HG02798 (cell line): ENCODE measurements around the gene FAM174C.
"Not testable (repeated sequence)": the region's sequence is repeated elsewhere in the genome, so short reads cannot be mapped to it uniquely, and the experiment has no call there.

Experiments
- ATAC-seq: cut with Tn5 transposase; IDR thresholded peaks from one replicate; pipeline ENCODE4 v1.9.1; 2021; ENCODE audit warnings: mild to moderate bottlenecking; ENCODE audit not compliant: unreplicated experiment, poor library complexity

The FAM174C gene

DNA sequence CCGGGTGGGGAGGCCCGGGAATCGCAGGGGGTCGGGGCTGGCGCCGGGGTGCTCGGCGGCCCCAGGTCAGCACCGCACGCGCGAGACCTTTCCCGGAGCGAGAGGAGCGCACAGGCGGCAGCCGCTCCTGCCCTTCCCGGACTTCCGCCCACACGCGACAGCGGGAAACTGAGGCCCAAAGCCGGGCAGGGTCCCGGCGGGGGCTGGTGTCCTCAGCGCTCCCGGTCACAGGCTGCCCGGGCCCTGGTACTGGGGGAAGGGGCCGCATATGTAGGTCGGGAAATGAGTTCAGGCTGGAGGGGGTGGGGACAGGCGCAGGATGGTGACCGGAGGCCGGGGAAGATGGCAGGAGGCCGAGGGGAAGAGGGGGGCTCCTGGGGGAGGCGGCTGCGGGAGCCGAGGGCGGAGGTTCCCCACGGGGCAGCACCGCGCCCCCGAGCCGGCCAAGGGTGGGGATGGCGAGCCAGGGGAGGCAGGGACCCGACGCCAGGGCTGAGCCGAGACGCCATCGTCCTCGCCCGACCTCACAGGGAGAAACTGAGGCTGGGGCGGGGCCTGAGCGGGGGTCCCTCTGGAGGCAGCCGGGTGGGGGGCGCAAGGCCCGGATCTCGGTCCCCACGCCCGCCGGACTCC, 38.2 kb upstream of the FAM174C start:
- ATAC-seq = no peak

DNA sequence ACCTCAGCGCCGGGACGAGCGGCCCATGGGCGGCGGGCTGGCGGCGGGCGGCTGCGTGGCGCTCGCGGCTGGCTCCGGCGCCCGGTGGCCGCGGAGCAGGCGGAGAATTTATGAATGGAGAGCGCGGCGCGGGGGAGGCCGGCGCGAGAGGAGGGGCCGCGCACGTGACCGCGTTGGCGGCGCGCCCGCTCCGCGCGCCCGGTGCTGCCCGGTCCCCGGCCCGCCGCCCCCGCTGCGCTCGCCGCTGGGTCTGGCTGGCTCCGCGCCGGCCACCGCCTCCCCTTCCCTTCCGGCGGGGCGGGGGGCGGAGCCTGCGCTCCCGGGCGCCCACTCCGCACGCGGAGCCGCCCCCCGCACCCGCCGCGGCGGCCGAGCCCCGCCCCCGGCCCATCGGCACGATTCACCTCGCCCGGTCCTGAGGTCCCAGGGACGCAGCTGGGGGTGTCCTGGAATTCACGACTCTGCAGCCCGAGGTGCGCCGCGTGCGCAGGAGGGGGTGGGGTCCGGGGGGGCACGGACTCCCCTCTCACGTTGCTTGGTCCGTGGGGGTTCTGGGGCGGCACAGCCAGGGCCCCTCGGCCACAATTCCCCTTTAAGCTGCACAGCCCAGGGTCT, 37.5 kb upstream of the FAM174C start, which contains the start of gene CBARP:
TSS of gene CBARP (minus strand) at position 252 of the 615 bp plus-strand sequence. CDS start 1,905 bp downstream, outside the sequence.
- no peak for ATAC-seq

DNA sequence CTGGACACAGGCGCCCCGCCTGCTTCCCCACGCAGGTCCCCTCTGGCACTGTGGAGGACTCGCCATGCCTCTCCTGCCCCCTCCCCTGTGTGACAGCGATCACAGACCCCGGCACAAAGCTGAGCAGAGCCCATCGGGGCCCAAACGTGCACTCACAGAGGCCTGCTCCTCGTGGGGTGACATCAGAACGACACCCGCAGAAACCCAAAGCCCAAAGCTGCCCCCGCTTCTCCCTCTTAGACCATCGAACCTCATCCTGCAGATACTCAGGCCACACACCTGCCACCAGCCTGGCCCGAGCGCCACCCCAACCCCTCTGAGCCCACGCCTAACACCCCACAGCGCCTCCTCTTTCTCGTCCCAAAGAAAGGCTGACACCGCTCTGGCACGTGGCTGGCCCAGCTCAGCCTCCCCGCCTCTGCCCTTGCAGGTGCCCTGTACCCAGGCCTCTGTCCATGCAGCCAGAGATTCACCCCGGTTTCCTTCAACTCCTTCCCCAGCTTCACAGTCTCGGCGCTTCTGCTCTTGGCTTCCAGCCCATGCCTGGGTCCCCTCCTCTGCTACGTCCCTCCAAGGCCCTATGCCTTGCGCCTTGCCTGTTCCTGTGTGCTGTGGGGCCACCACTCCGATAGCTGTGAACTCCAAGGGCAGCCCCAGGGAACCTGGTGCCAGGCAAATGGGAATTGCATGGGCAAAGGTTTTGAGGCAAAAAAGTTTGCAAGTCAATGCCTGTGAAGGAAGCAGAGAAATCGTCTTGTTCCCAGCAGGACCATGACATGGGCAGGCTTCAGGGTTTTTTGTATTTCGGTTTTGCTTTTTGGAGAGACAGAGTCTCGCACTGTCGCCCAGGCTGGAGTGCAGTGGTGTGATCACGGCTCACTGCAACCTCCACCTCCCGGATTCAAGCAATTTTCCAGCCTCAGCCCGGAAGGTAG, 36.7 kb upstream of the FAM174C start:
- ATAC-seq = no peak

- ATAC-seq = no peak
Observed at GRCh38 chr19:1239420-1239795, 35.9 kb upstream of the FAM174C start.

- ATAC-seq = peak; percentile 55
Observed at GRCh38 chr19:1239796-1240737, 35.3 kb upstream of the FAM174C start.

- no peak for ATAC-seq
Observed at GRCh38 chr19:1240925-1241324, 34.4 kb upstream of the FAM174C start.

GRCh38 chr19:1241417-1242095, 33.8 kb upstream of the FAM174C start, which contains the start of gene ATP5F1D:
Gene ATP5F1D, plus strand, starts transcription at chr19:1241751. Its CDS starts 100 bp downstream, at chr19:1241851.
- ATAC-seq = peak; percentile 63

- ATAC-seq = no peak
Observed at GRCh38 chr19:1243768-1244692, 31.3 kb upstream of the FAM174C start.

GRCh38 chr19:1244693-1245451, 30.5 kb upstream of the FAM174C start:
- no peak for ATAC-seq

- ATAC-seq = no peak
Observed at GRCh38 chr19:1245494-1246264, 29.7 kb upstream of the FAM174C start.

DNA sequence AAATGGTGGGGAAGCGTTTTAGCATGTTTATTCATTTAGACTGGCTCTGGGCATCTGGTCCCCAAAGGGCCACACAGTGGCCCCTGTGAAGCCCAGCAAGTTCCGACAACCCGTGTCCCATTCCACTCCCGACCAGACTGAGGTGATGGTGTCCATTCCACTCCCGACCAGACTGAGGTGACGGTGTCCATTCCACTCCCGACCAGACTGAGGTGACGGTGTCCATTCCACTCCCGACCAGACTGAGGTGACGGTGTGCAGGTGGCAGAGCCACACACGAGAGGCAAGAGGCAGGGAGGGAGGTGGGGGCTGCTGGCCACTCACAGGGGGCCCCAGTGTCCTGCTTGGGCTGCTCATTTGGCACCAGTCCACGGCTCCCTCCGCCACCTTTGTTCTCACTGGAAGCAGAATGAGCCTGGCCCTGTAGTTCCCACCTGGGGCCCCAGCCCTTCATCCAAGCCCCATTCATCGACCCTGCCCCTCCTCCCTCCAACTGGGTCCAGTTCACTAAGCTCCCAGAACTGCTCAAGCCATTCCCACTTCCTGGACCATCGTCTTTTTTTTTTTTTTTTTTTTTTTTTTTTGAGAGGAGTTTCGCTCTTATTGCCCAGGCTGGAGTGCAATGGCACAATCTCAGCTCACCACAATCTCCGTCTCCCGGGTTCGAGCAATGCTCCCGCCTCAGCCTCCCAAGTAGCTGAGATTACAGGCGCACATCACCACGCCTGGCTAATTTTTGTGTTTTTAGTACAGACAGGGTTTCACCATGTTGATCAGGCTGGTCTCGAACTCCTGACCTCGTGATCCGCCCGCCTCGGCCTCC, 28.9 kb upstream of the FAM174C start:
- ATAC-seq = not testable (repeated sequence)

DNA sequence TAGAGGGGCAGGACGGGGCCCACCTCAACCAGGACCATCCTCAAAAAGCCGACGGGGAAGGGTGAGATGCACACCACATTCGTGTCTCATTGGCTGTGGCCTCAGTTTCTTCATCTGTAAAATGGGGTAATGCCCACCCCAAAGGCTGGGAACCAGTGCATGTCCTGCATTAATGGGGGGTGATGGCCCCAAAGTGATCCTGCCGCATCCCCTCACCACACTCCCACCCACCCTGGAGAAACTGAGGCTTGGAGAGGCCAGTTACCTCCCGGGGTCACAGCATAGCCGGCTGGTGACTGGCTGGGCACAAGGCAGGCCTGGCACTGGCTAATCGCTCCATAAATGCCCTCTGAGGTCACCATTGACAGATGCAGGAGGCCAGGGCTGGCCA, 27.6 kb upstream of the FAM174C start:
- no peak for ATAC-seq

GRCh38 chr19:1248139-1248785, 27.1 kb upstream of the FAM174C start, which contains the start of gene MIDN:
Gene MIDN, plus strand, starts transcription at chr19:1248583. Its CDS starts 1,714 bp downstream, at chr19:1250297.
- ATAC-seq = peak; percentile 14

- ATAC-seq = peak; percentile 35
Observed at GRCh38 chr19:1248786-1249297, 26.5 kb upstream of the FAM174C start.

DNA sequence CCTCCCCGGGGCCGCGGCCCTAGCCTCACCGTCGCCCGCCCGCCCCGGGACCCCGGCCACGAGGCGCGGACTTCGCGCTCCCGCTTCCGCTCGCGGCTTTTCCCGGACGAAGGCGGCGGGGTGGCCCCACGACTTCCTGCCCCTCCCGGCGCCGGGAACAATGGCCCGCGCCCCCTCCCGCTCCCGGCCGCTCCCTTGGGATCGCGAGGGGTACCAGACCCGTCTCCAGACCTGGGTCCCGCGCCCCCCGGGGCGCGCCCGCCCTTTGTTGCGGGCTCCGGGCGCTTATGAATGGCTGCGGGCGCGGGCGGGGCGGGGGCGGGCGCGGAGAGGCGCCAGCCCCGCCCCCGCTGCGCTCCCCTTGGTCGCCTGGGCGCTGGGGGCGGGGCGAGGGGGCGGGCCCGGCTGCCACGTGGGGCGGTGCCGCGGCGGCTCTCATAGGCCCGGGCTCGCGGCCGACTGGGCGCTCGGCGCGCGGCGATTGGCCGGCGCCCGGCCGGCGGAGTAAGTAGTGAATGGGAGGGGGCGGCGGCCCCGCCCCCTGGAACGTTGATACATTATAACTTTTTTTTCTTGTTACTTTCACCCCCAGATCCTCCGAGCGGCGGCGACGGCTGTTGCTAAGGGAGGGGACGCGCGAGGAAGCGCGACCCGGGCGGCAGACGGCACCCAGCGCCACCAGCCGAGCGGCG, 25.9 kb upstream of the FAM174C start:
- ATAC-seq = peak; percentile 60
